Skeletal muscle satellite cell (primary cell): Measurements from ENCODE around the gene RHBG.

Experiments used
- H3K27me3 ChIP-seq: 2 replicates; pipeline ENCODE4 v1.7.0; 2013; ENCODE audit warnings: low read length; ENCODE audit not compliant: control insufficient read depth, insufficient read depth
- H3K36me3 ChIP-seq: 2 replicates; pipeline ENCODE4 v1.7.0; 2013; ENCODE audit warnings: mild to moderate bottlenecking, control low read depth, low read length; ENCODE audit not compliant: insufficient read depth
- H3K4me1 ChIP-seq: 2 replicates; pipeline ENCODE4 v1.7.0; 2013; ENCODE audit warnings: low read length; ENCODE audit not compliant: control insufficient read depth, insufficient read depth
- H3K4me2 ChIP-seq: 2 replicates; pipeline ENCODE4 v1.7.0; 2013; ENCODE audit warnings: mild to moderate bottlenecking, low read length
- H3K4me3 ChIP-seq: 2 replicates; pipeline ENCODE4 v1.7.0; 2013; ENCODE audit warnings: low read length
- H3K9ac ChIP-seq: 2 replicates; pipeline ENCODE4 v1.7.0; 2013; ENCODE audit warnings: mild to moderate bottlenecking, low read depth, low read length, moderate library complexity
- H3K9me3 ChIP-seq: replicated peaks from 2 replicates; pipeline ENCODE4 v1.7.0; 2013; ENCODE audit warnings: mild to moderate bottlenecking, control low read depth, low read length

Gene RHBG

GRCh38 chr1:156378557-156378956 lies 9.5 kb downstream of the RHBG start:
- Histone ChIP-seq H3K27me3 (peaks cover 28% of the 10 kb centered on the region), H3K9ac (no peak overlapping the region), H3K9me3 (no peaks in the 10 kb centered on the region)

DNA sequence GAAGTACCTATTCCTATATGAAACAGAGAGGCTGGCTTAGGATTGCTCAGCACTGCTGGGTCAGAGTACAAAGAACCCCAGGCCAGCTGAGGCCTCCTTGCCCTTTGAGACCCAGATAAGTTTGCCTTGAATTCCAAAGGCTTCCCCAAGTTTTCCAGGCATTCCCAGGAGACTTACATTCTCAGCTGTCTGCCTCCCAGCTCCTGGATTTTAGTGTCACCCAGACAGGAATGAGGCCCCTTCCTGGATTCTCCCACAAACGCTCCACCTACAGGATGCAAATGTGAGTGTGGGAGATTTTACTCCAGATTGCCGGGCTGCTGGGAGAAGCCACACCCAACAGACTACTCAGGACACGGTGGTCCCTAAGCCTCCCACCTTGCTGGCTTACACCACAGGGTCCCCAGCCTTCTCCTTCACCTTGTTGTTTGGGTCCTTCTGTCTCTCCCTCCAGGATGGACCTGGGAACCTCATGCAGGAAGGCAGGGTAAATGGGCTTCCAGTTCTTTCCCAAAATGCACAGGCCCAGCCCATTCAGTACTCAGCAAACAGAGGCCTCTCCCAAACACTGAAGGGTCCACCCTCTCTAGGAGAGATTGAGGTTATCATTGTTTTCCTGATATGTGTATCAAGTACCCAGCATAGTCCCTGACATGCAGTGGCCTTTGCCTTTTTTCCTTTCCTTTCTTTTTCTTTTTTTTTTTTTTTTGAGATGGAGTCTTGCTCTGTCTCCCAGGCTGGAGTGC lies 10.6 kb downstream of the RHBG start:
- Histone ChIP-seq H3K27me3 (peaks cover 20% of the 10 kb centered on the region), H3K9ac (no peak overlapping the region), H3K36me3 (no peaks in the 10 kb centered on the region)

More at GRCh38 chr1:156378557-156378956, 9.5 kb downstream of the RHBG start:
- Histone ChIP-seq H3K4me1 (no peaks in the 10 kb centered on the region), H3K36me3 (no peaks in the 10 kb centered on the region), H3K4me3 (no peak overlapping the region), H3K4me2 (no peak overlapping the region)

DNA sequence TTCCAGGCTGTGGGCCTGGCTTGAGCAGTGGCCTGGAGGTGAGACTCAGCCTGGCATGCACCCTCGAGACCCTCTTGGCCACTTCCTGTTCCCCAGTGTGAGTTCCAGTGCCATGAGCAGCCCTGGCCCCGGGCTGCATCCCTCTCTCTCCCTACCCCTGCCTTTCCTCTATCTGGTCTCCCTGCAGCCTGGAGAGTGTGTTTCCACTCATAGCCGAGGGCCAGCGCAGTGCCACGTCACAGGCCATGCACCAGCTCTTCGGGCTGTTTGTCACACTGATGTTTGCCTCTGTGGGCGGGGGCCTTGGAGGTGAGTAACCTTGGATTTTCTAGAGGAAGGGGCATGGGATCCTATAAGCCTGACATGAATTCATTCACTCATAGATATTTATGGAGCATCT lies 13.6 kb downstream of the RHBG start:
- no peak overlapping the region for H3K4me3 ChIP-seq
- H3K36me3 ChIP-seq, result no peaks in the 10 kb centered on the region
- peaks cover 18% of the 10 kb centered on the region for H3K27me3 ChIP-seq
- no peak overlapping the region for H3K9ac ChIP-seq
- H3K9me3 ChIP-seq, result no peaks in the 10 kb centered on the region
- H3K4me2 ChIP-seq, result no peak overlapping the region
- H3K4me1 ChIP-seq, result no peaks in the 10 kb centered on the region

More for the DNA sequence above, 10.6 kb downstream of the RHBG start:
- Histone ChIP-seq H3K4me2 (no peak overlapping the region), H3K4me3 (no peak overlapping the region), H3K9me3 (no peaks in the 10 kb centered on the region), H3K4me1 (no peaks in the 10 kb centered on the region)

- no peaks in the 10 kb centered on the region for H3K36me3 ChIP-seq
- no peaks in the 10 kb centered on the region for H3K9me3 ChIP-seq
- no peak overlapping the region for H3K4me3 ChIP-seq
- peaks cover 22% of the 10 kb centered on the region for H3K27me3 ChIP-seq
- H3K4me1 ChIP-seq, result no peaks in the 10 kb centered on the region
- no peak overlapping the region for H3K4me2 ChIP-seq
- no peak overlapping the region for H3K9ac ChIP-seq
Observed at GRCh38 chr1:156383023-156383422, 14.0 kb downstream of the RHBG start.

DNA sequence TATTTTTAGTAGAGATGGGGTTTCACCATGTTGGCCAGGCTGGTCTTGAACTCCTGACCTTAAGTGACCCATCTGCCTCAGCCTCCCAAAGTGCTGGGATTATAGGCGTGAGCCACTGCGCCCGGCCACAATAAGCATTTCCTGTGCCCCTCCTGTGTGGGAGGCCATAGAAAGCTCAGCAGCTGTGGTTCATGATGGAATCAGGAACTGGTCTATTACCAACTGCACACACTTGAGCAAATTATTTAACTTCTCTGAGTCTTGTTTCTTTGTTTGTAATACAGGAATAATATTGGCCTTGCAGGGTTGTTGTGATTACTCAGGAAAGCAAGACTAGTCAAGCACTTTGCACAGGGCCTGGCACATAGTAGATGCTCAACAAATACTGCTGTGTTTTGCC lies 15.0 kb downstream of the RHBG start:
- Histone ChIP-seq H3K4me2 (no peak overlapping the region), H3K4me3 (no peak overlapping the region), H3K27me3 (peaks cover 31% of the 10 kb centered on the region), H3K36me3 (no peaks in the 10 kb centered on the region), H3K9ac (no peak overlapping the region), H3K9me3 (no peaks in the 10 kb centered on the region), H3K4me1 (no peaks in the 10 kb centered on the region)

- Histone ChIP-seq H3K4me2 (no peak overlapping the region), H3K9me3 (no peaks in the 10 kb centered on the region), H3K27me3 (peaks cover 37% of the 10 kb centered on the region), H3K9ac (no peak overlapping the region), H3K36me3 (no peaks in the 10 kb centered on the region), H3K4me3 (no peak overlapping the region), H3K4me1 (no peaks in the 10 kb centered on the region)
Observed at GRCh38 chr1:156384658-156385057, 15.6 kb downstream of the RHBG start.

DNA sequence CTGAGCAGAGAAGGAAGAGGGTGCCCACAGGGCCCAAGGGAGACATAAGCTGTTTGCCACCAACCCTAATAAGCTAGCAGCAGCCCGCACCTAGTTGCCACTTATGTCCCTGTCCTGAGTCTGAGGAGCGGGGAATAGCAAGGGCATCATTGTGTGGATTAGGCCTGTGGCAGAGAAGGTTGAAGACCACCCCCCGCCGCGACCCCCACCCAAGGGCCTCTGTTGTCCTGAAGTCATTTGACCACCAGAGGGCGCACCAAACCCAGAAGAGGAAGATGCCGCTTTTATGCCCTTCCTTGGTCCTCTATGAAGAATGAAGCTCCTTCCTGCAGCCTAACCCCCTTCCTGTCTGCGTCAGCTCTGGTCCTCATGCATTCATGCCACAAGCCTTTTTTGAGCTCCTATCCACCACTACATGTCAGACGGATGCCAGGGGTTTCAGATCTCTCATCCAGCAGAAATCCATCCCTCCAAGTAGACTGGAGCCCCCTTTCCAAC lies 16.6 kb downstream of the RHBG start:
- no peaks in the 10 kb centered on the region for H3K9me3 ChIP-seq
- H3K27me3 ChIP-seq, result peaks cover 47% of the 10 kb centered on the region
- H3K4me1 ChIP-seq, result no peaks in the 10 kb centered on the region
- no peaks in the 10 kb centered on the region for H3K36me3 ChIP-seq
- no peak overlapping the region for H3K4me3 ChIP-seq
- no peak overlapping the region for H3K9ac ChIP-seq
- no peak overlapping the region for H3K4me2 ChIP-seq

DNA sequence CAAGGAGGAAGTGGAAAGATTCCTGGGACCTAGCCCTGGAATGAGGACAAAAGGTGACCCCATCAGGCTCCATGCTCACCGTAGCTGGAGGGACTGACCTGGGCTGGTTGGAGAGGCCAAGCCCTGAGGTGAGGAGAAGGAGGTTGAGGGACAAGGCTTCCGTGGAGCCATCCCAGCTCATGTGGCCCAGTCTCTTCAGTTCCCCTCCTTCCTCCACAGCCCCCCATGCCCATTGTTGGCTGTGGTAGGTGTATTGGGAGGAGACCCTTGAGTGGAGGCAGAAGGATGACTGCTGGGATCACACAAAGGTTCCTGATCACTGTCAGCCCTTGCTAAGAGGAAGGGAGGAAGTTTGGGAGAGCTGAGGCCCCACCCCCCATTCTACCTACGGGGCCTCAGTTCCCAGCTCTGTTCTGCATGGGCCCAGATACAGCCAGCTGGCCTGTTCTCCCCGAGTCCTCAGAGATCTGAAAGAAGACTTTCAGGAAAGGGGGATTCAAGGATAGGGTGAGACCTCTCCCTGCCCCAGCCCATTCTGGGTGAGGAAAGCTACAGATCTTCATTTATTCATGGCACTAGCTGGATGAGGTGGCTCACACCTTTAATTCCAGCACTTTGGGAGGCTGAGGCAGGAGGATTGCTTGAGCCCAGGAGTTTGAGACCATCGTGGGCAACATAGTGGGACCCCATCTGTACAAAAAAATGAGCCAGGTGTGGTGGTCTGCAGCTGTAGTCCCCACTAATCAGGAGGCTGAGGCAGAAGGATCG lies 17.3 kb downstream of the RHBG start:
- peaks cover 50% of the 10 kb centered on the region for H3K27me3 ChIP-seq
- no peak overlapping the region for H3K9ac ChIP-seq
- H3K9me3 ChIP-seq, result no peaks in the 10 kb centered on the region
- H3K4me2 ChIP-seq, result no peak overlapping the region
- no peaks in the 10 kb centered on the region for H3K36me3 ChIP-seq
- H3K4me1 ChIP-seq, result no peaks in the 10 kb centered on the region
- H3K4me3 ChIP-seq, result no peak overlapping the region

DNA sequence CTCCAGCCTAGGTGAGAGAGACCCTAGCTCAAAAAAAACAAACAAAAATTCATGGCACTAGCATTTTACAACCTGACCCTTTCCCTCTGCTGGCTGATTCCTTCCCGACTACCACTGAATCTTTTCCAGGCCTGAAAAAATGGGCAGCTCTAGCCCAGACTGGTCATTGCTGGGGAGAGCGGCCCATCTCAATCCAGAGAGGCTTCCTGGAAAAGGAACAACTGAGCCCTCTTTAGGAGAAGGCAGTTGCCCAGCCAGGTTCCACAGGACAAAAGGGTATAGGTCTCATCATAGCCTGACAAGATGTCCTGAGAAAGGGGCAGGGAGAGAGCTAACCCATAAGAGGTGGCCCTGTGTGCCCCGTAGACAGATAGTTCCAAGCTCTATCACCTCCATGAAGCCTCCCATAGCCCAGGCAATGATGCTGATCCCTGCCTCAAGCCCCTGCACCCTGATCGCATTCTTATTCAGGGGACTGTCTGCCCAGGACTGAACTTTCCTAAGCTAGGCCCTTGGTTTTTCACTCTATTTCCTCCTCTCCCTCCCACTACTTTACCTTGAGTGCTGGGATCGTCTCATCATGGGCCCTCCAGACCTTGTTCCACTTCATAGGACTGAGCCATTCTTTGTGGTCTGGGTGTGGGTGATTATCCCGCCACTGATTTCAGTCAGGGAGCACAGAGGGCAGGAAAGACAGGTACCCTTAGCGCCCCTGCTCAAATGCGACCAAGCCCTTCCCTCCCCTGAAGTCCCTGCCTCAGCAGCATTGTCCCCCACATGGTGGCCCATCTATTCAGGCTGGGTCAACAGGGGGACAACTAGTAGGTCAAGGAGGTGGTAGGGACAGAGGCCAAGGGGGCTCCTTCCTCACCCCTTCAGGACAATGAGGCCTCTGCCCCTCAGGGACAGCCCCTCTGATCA lies 18.2 kb downstream of the RHBG start:
- H3K27me3 ChIP-seq, result peaks cover 51% of the 10 kb centered on the region

DNA sequence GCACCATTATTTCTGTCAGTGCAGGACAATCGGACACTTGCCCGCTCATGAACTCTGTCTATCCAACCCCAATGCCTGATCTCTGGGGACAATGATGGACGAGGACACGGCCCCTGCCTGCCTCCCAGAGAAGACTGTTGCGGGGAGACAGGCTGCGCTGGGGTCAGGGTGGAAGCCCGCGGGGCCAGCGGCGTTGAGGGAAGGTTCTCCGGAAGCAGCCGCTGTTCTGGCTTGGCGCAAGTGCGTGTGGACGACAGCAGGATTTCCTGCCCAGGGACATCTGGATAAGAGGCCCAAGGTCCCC lies 18.8 kb downstream of the RHBG start:
- H3K27me3 ChIP-seq, result peaks cover 51% of the 10 kb centered on the region

More for the DNA sequence above, 18.2 kb downstream of the RHBG start:
- no peaks in the 10 kb centered on the region for H3K9me3 ChIP-seq
- H3K9ac ChIP-seq, result no peak overlapping the region
- no peaks in the 10 kb centered on the region for H3K4me1 ChIP-seq
- H3K4me3 ChIP-seq, result no peak overlapping the region
- no peaks in the 10 kb centered on the region for H3K36me3 ChIP-seq
- no peak overlapping the region for H3K4me2 ChIP-seq

More for the DNA sequence above, 18.8 kb downstream of the RHBG start:
- Histone ChIP-seq H3K36me3 (no peaks in the 10 kb centered on the region), H3K4me1 (no peaks in the 10 kb centered on the region), H3K9me3 (no peaks in the 10 kb centered on the region), H3K4me2 (no peak overlapping the region), H3K9ac (no peak overlapping the region), H3K4me3 (no peak overlapping the region)
